Measurements from ENCODE around the gene SIM2. TPM values are rescaled to one million over a fixed set of nuclear protein-coding genes. Genes with fewer than 3 reads are reported as not detected.
A peak's percentile ranks its signal among the peaks of the same experiment; 100 is the strongest.

The SIM2 gene
- total RNA-seq, 4 donors from 2014 or later, result not detected

- no peak for DNase-seq
- peaks cover 0 to 8% (median 0%) of the 10 kb centered on the region in 4 donors for H3K4me1 ChIP-seq
- H3K36me3 ChIP-seq, result no peaks in the 10 kb centered on the region
- H3K4me3 ChIP-seq, result no peak overlapping the region
- no peak overlapping the region for H3K27ac ChIP-seq
- H3K27me3 ChIP-seq, result no peaks in the 10 kb centered on the region
- H3K9me3 ChIP-seq, result no peaks in the 10 kb centered on the region
- no peak for TF ChIP-seq POLR2A (IDR thresholded peaks at IDR 0.05)
- no peak for TF ChIP-seq CTCF (IDR thresholded peaks at IDR 0.05)
Observed at GRCh38 chr21:36717976-36718375, 19.1 kb downstream of the SIM2 start.

GRCh38 chr21:36718951-36719501, 20.1 kb downstream of the SIM2 start:
- peaks cover 0 to 8% (median 0%) of the 10 kb centered on the region in 4 donors for H3K4me1 ChIP-seq
- no peaks in the 10 kb centered on the region for H3K9me3 ChIP-seq
- peak overlapping the region in 2 of 4 donors; percentile 10 to 35 for H3K4me3 ChIP-seq
- no peaks in the 10 kb centered on the region for H3K36me3 ChIP-seq
- TF ChIP-seq POLR2A (IDR thresholded peaks at IDR 0.05), result peak; percentile 15 to 31
- no peak for TF ChIP-seq CTCF (IDR thresholded peaks at IDR 0.05)
- H3K27ac ChIP-seq, result peak overlapping the region in 3 of 4 donors; percentile 79 to 90 (median 85)
- no peaks in the 10 kb centered on the region for H3K27me3 ChIP-seq
- DNase-seq, result peak in 2 of 3 donors; percentile 83 to 84

DNA sequence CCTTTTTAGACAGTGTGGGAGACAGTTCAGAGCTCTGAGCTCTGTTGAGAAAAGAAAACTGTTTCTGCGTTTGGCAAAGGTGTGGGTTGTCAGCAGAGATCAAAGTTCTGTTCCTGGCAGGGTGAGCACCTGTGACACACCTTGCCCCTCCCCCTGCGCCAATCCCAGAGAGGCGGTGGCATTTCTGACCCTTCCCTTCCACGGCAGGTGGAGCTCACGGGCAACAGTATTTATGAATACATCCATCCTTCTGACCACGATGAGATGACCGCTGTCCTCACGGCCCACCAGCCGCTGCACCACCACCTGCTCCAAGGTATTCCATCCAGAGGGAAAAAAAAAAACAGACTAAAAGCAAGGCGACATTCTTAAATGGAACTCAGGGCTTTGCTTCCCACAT, 20.7 kb downstream of the SIM2 start:
- peak overlapping the region in 2 of 4 donors; percentile 10 to 35 for H3K4me3 ChIP-seq
- no peaks in the 10 kb centered on the region for H3K27me3 ChIP-seq
- no peaks in the 10 kb centered on the region for H3K9me3 ChIP-seq
- peak overlapping the region in 3 of 4 donors; percentile 79 to 90 (median 85) for H3K27ac ChIP-seq
- H3K36me3 ChIP-seq, result no peaks in the 10 kb centered on the region
- H3K4me1 ChIP-seq, result peaks cover 0 to 8% (median 0%) of the 10 kb centered on the region in 4 donors
- peak in 2 of 3 donors; percentile 90 for DNase-seq
- no peak for TF ChIP-seq POLR2A (IDR thresholded peaks at IDR 0.05)
- TF ChIP-seq CTCF (IDR thresholded peaks at IDR 0.05), result peak in 4 of 6 experiments; percentile 13 to 70 (median 55)

GRCh38 chr21:36721817-36722216, 22.9 kb downstream of the SIM2 start:
- H3K4me1 ChIP-seq, result peaks cover 0 to 8% (median 0%) of the 10 kb centered on the region in 4 donors
- peak in 2 of 3 donors; percentile 9 to 10 for DNase-seq
- no peak overlapping the region for H3K4me3 ChIP-seq
- H3K9me3 ChIP-seq, result no peaks in the 10 kb centered on the region
- no peak for TF ChIP-seq POLR2A (IDR thresholded peaks at IDR 0.05)
- no peak for TF ChIP-seq CTCF (IDR thresholded peaks at IDR 0.05)
- H3K27me3 ChIP-seq, result no peaks in the 10 kb centered on the region
- H3K27ac ChIP-seq, result no peak overlapping the region
- no peaks in the 10 kb centered on the region for H3K36me3 ChIP-seq

GRCh38 chr21:36722370-36723368, 23.8 kb downstream of the SIM2 start:
- no peak for TF ChIP-seq CTCF (IDR thresholded peaks at IDR 0.05)
- TF ChIP-seq POLR2A (IDR thresholded peaks at IDR 0.05), result no peak
- peak in 2 of 3 donors; percentile 22 to 29 for DNase-seq
- H3K27me3 ChIP-seq, result no peaks in the 10 kb centered on the region
- H3K9me3 ChIP-seq, result no peaks in the 10 kb centered on the region
- no peak overlapping the region for H3K4me3 ChIP-seq
- peaks cover 0 to 8% (median 0%) of the 10 kb centered on the region in 4 donors for H3K4me1 ChIP-seq
- no peaks in the 10 kb centered on the region for H3K36me3 ChIP-seq
- H3K27ac ChIP-seq, result no peak overlapping the region
